Ovary (tissue), 3 donors: Measurements from ENCODE around the gene SLCO3A1.

Experiments used
- EP300 ChIP-seq: sonication (generic); formaldehyde crosslinking; IDR thresholded peaks from one replicate; pipeline ENCODE4 v1.6.1; 2017; ENCODE audit warnings: antibody characterized with exemption
- POLR2A ChIP-seq: fragments of 450-650 bp; IDR thresholded peaks from one replicate; pipeline ENCODE4 v1.6.1; 2017; ENCODE audit warnings: antibody characterized with exemption, mild to moderate bottlenecking, moderate library complexity
- TF ChIP-seq, protein P1 (sequence below), 3 donors: fragments of 450-650 bp in 2 of 3; fragments of 200-600 bp in 1 of 3; IDR thresholded peaks; one replicate each; pipeline versions ENCODE4 v1.5.1 to v1.8.0; 2016 to 2022; ENCODE audit warnings: antibody characterized with exemption in 3 of 3, mild to moderate bottlenecking in 1 of 3
- donor health status: DM: no; HTN: no; CAD: no.

DNA sequence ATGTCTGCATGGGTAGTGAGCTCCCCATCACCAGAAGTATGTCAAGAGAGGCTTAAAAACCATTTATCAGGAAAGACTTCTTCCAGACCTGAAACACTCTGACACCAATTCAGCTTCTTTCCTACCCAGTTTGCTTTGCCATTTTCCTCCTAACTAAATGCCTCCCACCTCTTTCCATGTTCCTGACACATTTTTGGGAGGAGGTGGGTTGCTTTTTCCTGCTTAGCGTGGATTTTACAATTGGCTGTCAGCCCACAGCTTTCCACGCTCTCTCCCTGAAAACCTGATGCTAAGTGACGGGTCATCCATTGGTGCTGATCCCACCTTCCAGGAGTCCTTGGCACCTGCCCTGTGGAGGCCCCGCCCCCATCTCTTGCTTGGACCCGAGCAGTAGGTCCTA lies 275.3 kb downstream of the SLCO3A1 start:
- TF ChIP-seq, protein P1, sequence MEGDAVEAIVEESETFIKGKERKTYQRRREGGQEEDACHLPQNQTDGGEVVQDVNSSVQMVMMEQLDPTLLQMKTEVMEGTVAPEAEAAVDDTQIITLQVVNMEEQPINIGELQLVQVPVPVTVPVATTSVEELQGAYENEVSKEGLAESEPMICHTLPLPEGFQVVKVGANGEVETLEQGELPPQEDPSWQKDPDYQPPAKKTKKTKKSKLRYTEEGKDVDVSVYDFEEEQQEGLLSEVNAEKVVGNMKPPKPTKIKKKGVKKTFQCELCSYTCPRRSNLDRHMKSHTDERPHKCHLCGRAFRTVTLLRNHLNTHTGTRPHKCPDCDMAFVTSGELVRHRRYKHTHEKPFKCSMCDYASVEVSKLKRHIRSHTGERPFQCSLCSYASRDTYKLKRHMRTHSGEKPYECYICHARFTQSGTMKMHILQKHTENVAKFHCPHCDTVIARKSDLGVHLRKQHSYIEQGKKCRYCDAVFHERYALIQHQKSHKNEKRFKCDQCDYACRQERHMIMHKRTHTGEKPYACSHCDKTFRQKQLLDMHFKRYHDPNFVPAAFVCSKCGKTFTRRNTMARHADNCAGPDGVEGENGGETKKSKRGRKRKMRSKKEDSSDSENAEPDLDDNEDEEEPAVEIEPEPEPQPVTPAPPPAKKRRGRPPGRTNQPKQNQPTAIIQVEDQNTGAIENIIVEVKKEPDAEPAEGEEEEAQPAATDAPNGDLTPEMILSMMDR (IDR thresholded peaks at IDR 0.05) = no peak
- TF ChIP-seq POLR2A = no peak
- TF ChIP-seq EP300 = no peak
